H1 (cell line): ENCODE data around the gene ATP9B. TPM values are rescaled to one million over a fixed set of nuclear protein-coding genes. Genes with fewer than 3 reads are reported as not detected.

Experiments
- CTCF ChIA-PET: fragments of 300-600 bp; sonication (Branson Sonifier 250); formaldehyde crosslinking; loops from one replicate; lab custom pipeline; 2021; ENCODE audit not compliant: partially characterized antibody; lab: Charles Lee
- POLR2A ChIA-PET: fragments of 300-600 bp; sonication (Branson Sonifier 250); formaldehyde crosslinking; loops from one replicate; lab custom pipeline; 2021; ENCODE audit warnings: inconsistent platforms; ENCODE audit not compliant: partially characterized antibody; lab: Charles Lee
- DNase-seq, 2 experiments: peaks; one replicate each; pipeline versions ENCODE4 v3.0.0 to v3.0.0-alpha.2; 2010 to 2022; ENCODE audit warnings: low spot score in 2 of 2, low read depth in 1 of 2, mixed read lengths in 1 of 2
- FAIRE-seq: peaks from 2 replicates; lab custom pipeline; 2011; peaks lifted over from hg19 to GRCh38; lab: Jason Lieb, UNC
- H2AFZ ChIP-seq: 2 replicates; pipeline ENCODE4 v1.8.1; 2012; ENCODE audit warnings: low read length, inconsistent platforms
- H2AK5ac ChIP-seq: 2 replicates; pipeline ENCODE4 v1.6.1; 2013; ENCODE audit warnings: low read depth, low read length
- H2BK120ac ChIP-seq: replicated peaks from 2 replicates; pipeline ENCODE3; 2013; ENCODE audit warnings: low read depth, low read length, inconsistent platforms
- H2BK12ac ChIP-seq: 2 replicates; pipeline ENCODE4 v1.6.1; 2013; ENCODE audit warnings: low read depth, low read length
- H2BK15ac ChIP-seq: 2 replicates; pipeline ENCODE4 v1.6.1; 2013; ENCODE audit warnings: low read length
- H2BK20ac ChIP-seq: 2 replicates; pipeline ENCODE4 v1.6.1; 2013; ENCODE audit warnings: low read length
- H2BK5ac ChIP-seq: 2 replicates; pipeline ENCODE4 v1.6.1; 2013; ENCODE audit warnings: low read depth, low read length
- H3K14ac ChIP-seq: 2 replicates; pipeline ENCODE4 v1.6.1; 2013; ENCODE audit warnings: inconsistent platforms; ENCODE audit not compliant: insufficient read length
- H3K18ac ChIP-seq: 2 replicates; pipeline ENCODE4 v1.6.1; 2013; ENCODE audit warnings: low read length; ENCODE audit errors: extremely low read depth
- H3K23ac ChIP-seq: 2 replicates; pipeline ENCODE4 v1.6.1; 2013; ENCODE audit warnings: inconsistent platforms; ENCODE audit not compliant: insufficient read length
- H3K23me2 ChIP-seq: 2 replicates; pipeline ENCODE4 v1.6.1; 2013; ENCODE audit warnings: low read depth, low read length
- H3K27ac ChIP-seq: 2 replicates; pipeline ENCODE4 v1.6.1; 2011; ENCODE audit warnings: low read depth, low read length, inconsistent platforms
- H3K27me3 ChIP-seq, 4 experiments: replicated peaks in 1 of 4; 1 replicate in 1 of 4; 2 replicates in 3 of 4; pipeline versions ENCODE4 v1.6.1 to v1.8.1; 2011 to 2013; ENCODE audit warnings: low read length in 3 of 4, mild to moderate bottlenecking in 3 of 4, inconsistent platforms in 2 of 4, mixed read lengths in 2 of 4, moderate library complexity in 1 of 4; ENCODE audit not compliant: control insufficient read depth in 3 of 4, insufficient read depth in 3 of 4; ENCODE audit errors: extremely low read depth in 1 of 4
- H3K36me3 ChIP-seq, 4 experiments: 2 replicates each; pipeline versions ENCODE4 v1.6.1 to v1.8.1; 2011 to 2013; ENCODE audit warnings: mild to moderate bottlenecking in 4 of 4, low read length in 3 of 4, moderate library complexity in 2 of 4, control low read depth in 1 of 4, inconsistent platforms in 1 of 4; ENCODE audit not compliant: insufficient read depth in 4 of 4, control insufficient read depth in 2 of 4
- H3K4ac ChIP-seq: replicated peaks from 2 replicates; pipeline ENCODE3; 2013; ENCODE audit warnings: low read length, low read depth, mixed read lengths, inconsistent platforms; ENCODE audit not compliant: insufficient read length
- H3K4me1 ChIP-seq, 4 experiments: replicated peaks in 1 of 4; 1 replicate in 1 of 4; 2 replicates in 3 of 4; pipeline versions ENCODE4 v1.6.1 to v1.8.1; 2011 to 2013; ENCODE audit warnings: low read length in 3 of 4, inconsistent platforms in 2 of 4, mixed read lengths in 1 of 4; ENCODE audit not compliant: insufficient read depth in 4 of 4, control insufficient read depth in 3 of 4
- H3K4me2 ChIP-seq, 2 experiments: 2 replicates each; pipeline versions ENCODE4 v1.6.1 to v1.8.1; 2011 to 2013; ENCODE audit warnings: low read depth in 2 of 2, low read length in 2 of 2, control low read depth in 1 of 2, inconsistent platforms in 1 of 2, mild to moderate bottlenecking in 1 of 2; ENCODE audit not compliant: insufficient read depth in 1 of 2
- H3K4me3 ChIP-seq, 4 experiments: fragments of 200-600, 300-600 bp in 1 of 4; sonication (generic), shearing (Covaris generic), sonication (Bioruptor Twin) in 1 of 4; 2 replicates each; pipeline versions ENCODE4 v1.5.1 to v1.8.1; 2011 to 2016; ENCODE audit warnings: low read length in 4 of 4, low read depth in 3 of 4, control low read depth in 2 of 4, inconsistent platforms in 2 of 4, mild to moderate bottlenecking in 2 of 4, mixed read lengths in 1 of 4, moderate library complexity in 1 of 4; ENCODE audit not compliant: insufficient read depth in 2 of 4; ENCODE audit errors: extremely low read depth in 1 of 4
- H3K56ac ChIP-seq: replicated peaks from 2 replicates; pipeline ENCODE3; 2013; ENCODE audit warnings: low read depth, mild to moderate bottlenecking, mixed read lengths, low read length, inconsistent platforms; ENCODE audit not compliant: insufficient read length
- H3K79me1 ChIP-seq: 2 replicates; pipeline ENCODE4 v1.6.1; 2013; ENCODE audit warnings: low read depth, low read length, control low read depth
- H3K79me2 ChIP-seq, 2 experiments: 2 replicates each; pipeline versions ENCODE4 v1.6.1 to v1.8.1; 2012 to 2013; ENCODE audit warnings: low read length in 2 of 2, mild to moderate bottlenecking in 2 of 2, inconsistent platforms in 1 of 2; ENCODE audit not compliant: insufficient read depth in 2 of 2, control insufficient read depth in 1 of 2
- H3K9ac ChIP-seq, 4 experiments: replicated peaks in 1 of 4; 1 replicate in 1 of 4; 2 replicates in 3 of 4; pipeline versions ENCODE4 v1.6.1 to v1.8.1; 2011 to 2013; ENCODE audit warnings: low read depth in 3 of 4, low read length in 3 of 4, control low read depth in 2 of 4, mild to moderate bottlenecking in 2 of 4, moderate library complexity in 2 of 4, inconsistent platforms in 1 of 4; ENCODE audit errors: extremely low read depth in 1 of 4
- H3K9me3 ChIP-seq, 2 experiments: 2 replicates each; pipeline versions ENCODE4 v1.6.1 to v1.8.1; 2012 to 2013; ENCODE audit warnings: mild to moderate bottlenecking in 2 of 2, moderate library complexity in 2 of 2, control low read depth in 1 of 2, inconsistent platforms in 1 of 2, low read depth in 1 of 2, low read length in 1 of 2, mixed read lengths in 1 of 2; ENCODE audit not compliant: insufficient read depth in 2 of 2
- H4K20me1 ChIP-seq, 2 experiments: replicated peaks in 1 of 2; 2 replicates each; pipeline versions ENCODE3 to v1.8.1; 2011 to 2013; ENCODE audit warnings: inconsistent platforms in 2 of 2, low read length in 2 of 2, mild to moderate bottlenecking in 1 of 2; ENCODE audit not compliant: insufficient read depth in 2 of 2, control insufficient read depth in 1 of 2
- H4K5ac ChIP-seq: 2 replicates; pipeline ENCODE4 v1.6.1; 2013; ENCODE audit warnings: low read length, low read depth, mixed read lengths, inconsistent platforms; ENCODE audit not compliant: insufficient read length
- H4K8ac ChIP-seq: 2 replicates; pipeline ENCODE4 v1.8.0; 2013; ENCODE audit warnings: mild to moderate bottlenecking, moderate library complexity, low read length, inconsistent platforms; ENCODE audit not compliant: insufficient read depth; ENCODE audit errors: extremely low read depth
- H4K91ac ChIP-seq: replicated peaks from 2 replicates; pipeline ENCODE3; 2013; ENCODE audit warnings: low read length, mixed read lengths, inconsistent platforms; ENCODE audit not compliant: insufficient read length
- CHD1 ChIP-seq: IDR thresholded peaks from 2 replicates; pipeline ENCODE4 v1.6.1; 2012; ENCODE audit warnings: low read depth, low read length, improper control_type of control experiment
- CREB1 ChIP-seq: IDR thresholded peaks from 2 replicates; pipeline ENCODE4 v1.6.1; 2012; ENCODE audit warnings: inconsistent platforms
- HDAC2 ChIP-seq, 2 experiments: fragments of 300-600 bp in 1 of 2; sonication (generic) in 1 of 2; IDR thresholded peaks; 2 replicates each; pipeline ENCODE4 v1.6.1; 2011 to 2012; ENCODE audit warnings: low read depth in 2 of 2, low read length in 2 of 2, mild to moderate bottlenecking in 2 of 2, moderate library complexity in 2 of 2, borderline replicate concordance in 1 of 2, inconsistent platforms in 1 of 2
- RBBP5 ChIP-seq: IDR thresholded peaks from 2 replicates; pipeline ENCODE4 v1.7.1; 2012; ENCODE audit warnings: low read depth, mild to moderate bottlenecking, inconsistent platforms, low read length, moderate library complexity, borderline replicate concordance
- WGBS, 2 experiments: shearing (Covaris generic) in 1 of 2; methylation state at CpG; one replicate each; pipeline versions ENCODE4 v1.1.6 to v1.1.7; 2013 to 2015; ENCODE audit warnings: low lambda C conversion rate in 2 of 2, mixed read lengths in 2 of 2, inconsistent platforms in 1 of 2, low coverage in 1 of 2, missing lambda C conversion rate in 1 of 2; ENCODE audit not compliant: insufficient replicate concordance in 2 of 2, insufficient coverage in 1 of 2, insufficient read length in 1 of 2; ENCODE audit errors: extremely low coverage in 1 of 2, missing lambda C conversion rate in 1 of 2; 5-methylcytosine and 5-hydroxymethylcytosine counted together
- long read RNA-seq, 2 experiments: library from RNA in 1 of 2; library from capped mRNA in 1 of 2; stranded (forward); transcript quantifications; one replicate each; pipeline ENCODE4 v2.0.0, GENCODE V29; 2021; ENCODE audit warnings: inconsistent platforms in 1 of 2
- polyA minus RNA-seq, 3 experiments: library from RNA; depleted of rRNA, polyadenylated mRNA; stranded (reverse); fragments of >200 nt; gene quantifications; 1 replicate in 2 of 3; 2 replicates in 1 of 3; pipeline ENCODE4 v1.2.3, GENCODE V29; 2011
- polyA plus RNA-seq, 7 experiments: library from polyadenylated mRNA; depleted of rRNA in 3 of 7; stranded (reverse) in 5 of 7; unstranded in 2 of 7; fragments of >200 nt in 5 of 7; fragments of 200-250 nt in 2 of 7; gene quantifications; 1 replicate in 5 of 7; 2 replicates in 1 of 7; 4 replicates in 1 of 7; pipeline versions ENCODE4 v1.2.1 to v1.2.3, GENCODE V29; 2011 to 2013; ENCODE audit warnings: missing spikeins in 2 of 7, mixed read lengths in 2 of 7
- total RNA-seq: library from RNA; stranded (reverse); fragmentation: NEBNext Ultra II Directional; extraction: Animal tissue kit (Norgen Biotek cat#: 25700); gene quantifications from 2 replicates; pipeline ENCODE4 v1.2.1, GENCODE V29; 2021
- TF ChIP-seq, protein P1 (sequence below), 3 experiments: IDR thresholded peaks; 1 replicate in 2 of 3; 2 replicates in 1 of 3; pipeline versions ENCODE4 v1.5.1 to v1.6.1; 2011; ENCODE audit warnings: low read length in 3 of 3, mild to moderate bottlenecking in 3 of 3, inconsistent platforms in 2 of 3, low read depth in 1 of 3, moderate library complexity in 1 of 3; ENCODE audit not compliant: insufficient read depth in 1 of 3; ENCODE audit errors: control extremely low read depth in 1 of 3

Gene ATP9B
- total RNA-seq = 15.1 and 21.0 TPM in 2 replicates
- 21.7 and 22.5 TPM in 2 replicates for polyA plus RNA-seq (2011; rRNA removed)
- 16.1 TPM for polyA plus RNA-seq (2011; cell fraction: cytosol; rRNA removed)
- polyA plus RNA-seq (2011; cell fraction: nucleus; rRNA removed) = 42.2 TPM
- polyA plus RNA-seq (2012, experiment 1 of 2) = 11.8 to 15.8 TPM (median 12.6 TPM) in 4 replicates
- polyA plus RNA-seq (2012, experiment 2 of 2) = 3.1 TPM
- 15.3 TPM for polyA plus RNA-seq (2013, experiment 1 of 2)
- 13.3 TPM for polyA plus RNA-seq (2013, experiment 2 of 2)
- 63.5 and 70.6 TPM in 2 replicates for polyA minus RNA-seq (2011; rRNA and poly(A)+ RNA removed)
- 33.2 TPM for polyA minus RNA-seq (2011; cell fraction: cytosol; rRNA and poly(A)+ RNA removed)
- polyA minus RNA-seq (2011; cell fraction: nucleus; rRNA and poly(A)+ RNA removed) = 121 TPM
- long read RNA-seq, experiment 1, partial matches to known transcripts = 2 of 3 reads
- long read RNA-seq, experiment 1, other reads (novel, unspliced or antisense) = 1 of 3 reads
- long read RNA-seq, experiment 2 = 0 reads

- Histone ChIP-seq H2BK5ac (peak within 1 kb of the TSS; percentile 66; the same call in 1 of the 2 replicates), H3K36me3 (peaks cover 0 to 12% (median 0%) of the 10 kb centered on the region in 4 experiments; a peak in 2 of 8 replicates), H4K91ac (peak within 1 kb of the TSS; percentile 96), H3K23me2 (peaks cover 7% of the 10 kb centered on the region; the same call in 1 of the 2 replicates), H3K9ac (peak within 1 kb of the TSS; percentile 79 to 99 (median 81)), H3K79me2 (peaks cover 11 to 35% of the 10 kb centered on the region in 2 experiments), H2AFZ (peak within 1 kb of the TSS; percentile 54; the same call in 1 of the 2 replicates), H3K27me3 (peaks cover 0 to 7% (median 6%) of the 10 kb centered on the region in 4 experiments; a peak in 4 of 7 replicates), H2AK5ac (no peak within 1 kb of the TSS), H2BK20ac (no peak within 1 kb of the TSS), H3K9me3 (peaks cover 5 to 17% of the 10 kb centered on the region in 2 experiments), H3K79me1 (no peaks in the 10 kb centered on the region), H3K18ac (peak within 1 kb of the TSS; percentile 90), H3K56ac (peak within 1 kb of the TSS; percentile 59), H3K4me3 (peak within 1 kb of the TSS; percentile 69 to 94 (median 78)), H3K4me1 (peaks cover 0 to 10% (median 0%) of the 10 kb centered on the region in 4 experiments; a peak in 1 of 7 replicates), H2BK120ac (no peak within 1 kb of the TSS), H2BK15ac (no peak within 1 kb of the TSS), H3K23ac (no peak within 1 kb of the TSS), H4K5ac (peak within 1 kb of the TSS; percentile 76), H3K27ac (peak within 1 kb of the TSS; percentile 74), H4K8ac (peak within 1 kb of the TSS; percentile 96), H4K20me1 (no peaks in the 10 kb centered on the region), H3K4ac (peak within 1 kb of the TSS; percentile 78), H3K4me2 (peak within 1 kb of the TSS; percentile 48 to 75), H3K14ac (no peak within 1 kb of the TSS), H2BK12ac (peak within 1 kb of the TSS; percentile 27; the same call in 1 of the 2 replicates)
- ChIA-PET POLR2A (interaction anchor here (0.8 to 0.9 kb wide), 2 partner anchors 10 to 23 kb away, joined by 3 read pairs; no protein-coding TSS in a partner anchor), CTCF (no interaction called here)
- peak; percentile 94 to 100 for DNase-seq
- WGBS, 2 experiments = 3% methylated on average over 36 of the region's 112 CpGs; no CpG with 5 or more reads in 1 of the 2 experiments
- no peak for FAIRE-seq
- TF ChIP-seq RBBP5 (peak; percentile 88; the same call in 1 of the 2 replicates), HDAC2 (IDR thresholded peaks at IDR 0.05; ENCODE audit: borderline replicate concordance in 1 of 2, low read depth in 2 of 2, low read length in 2 of 2) (no peak), CHD1 (no peak), CREB1 (peak; percentile 100)
- TF ChIP-seq, protein P1, sequence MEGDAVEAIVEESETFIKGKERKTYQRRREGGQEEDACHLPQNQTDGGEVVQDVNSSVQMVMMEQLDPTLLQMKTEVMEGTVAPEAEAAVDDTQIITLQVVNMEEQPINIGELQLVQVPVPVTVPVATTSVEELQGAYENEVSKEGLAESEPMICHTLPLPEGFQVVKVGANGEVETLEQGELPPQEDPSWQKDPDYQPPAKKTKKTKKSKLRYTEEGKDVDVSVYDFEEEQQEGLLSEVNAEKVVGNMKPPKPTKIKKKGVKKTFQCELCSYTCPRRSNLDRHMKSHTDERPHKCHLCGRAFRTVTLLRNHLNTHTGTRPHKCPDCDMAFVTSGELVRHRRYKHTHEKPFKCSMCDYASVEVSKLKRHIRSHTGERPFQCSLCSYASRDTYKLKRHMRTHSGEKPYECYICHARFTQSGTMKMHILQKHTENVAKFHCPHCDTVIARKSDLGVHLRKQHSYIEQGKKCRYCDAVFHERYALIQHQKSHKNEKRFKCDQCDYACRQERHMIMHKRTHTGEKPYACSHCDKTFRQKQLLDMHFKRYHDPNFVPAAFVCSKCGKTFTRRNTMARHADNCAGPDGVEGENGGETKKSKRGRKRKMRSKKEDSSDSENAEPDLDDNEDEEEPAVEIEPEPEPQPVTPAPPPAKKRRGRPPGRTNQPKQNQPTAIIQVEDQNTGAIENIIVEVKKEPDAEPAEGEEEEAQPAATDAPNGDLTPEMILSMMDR (IDR thresholded peaks at IDR 0.05; ENCODE audit: control extremely low read depth in 1 of 3, insufficient read depth in 1 of 3, low read depth in 1 of 3, low read length in 3 of 3) = 0 out of 4 replicates have a peak, but pooled peaks of 1 of the 3 experiments have one; percentile 6
These were observed at the start of gene ATP9B for GRCh38 chr18:79068937-79069716. TSS of gene ATP9B (plus strand) at chr18:79069394. CDS start at chr18:79069411, 17 bp downstream.
